Measurements from ENCODE around the gene THBS2.
"Not testable (repeated sequence)": the region's sequence is repeated elsewhere in the genome, so short reads cannot be mapped to it uniquely, and the experiment has no call there.

THBS2 gene

GRCh38 chr6:169186496-169187169, 67.0 kb downstream of the THBS2 start:
- H3K4me3 ChIP-seq (ENCODE audit: low read depth, low read length) = no peak overlapping the region

GRCh38 chr6:169185692-169186485, 67.8 kb downstream of the THBS2 start:
- H3K4me3 ChIP-seq (ENCODE audit: low read depth, low read length) = no peak overlapping the region

GRCh38 chr6:169185011-169185521, 68.6 kb downstream of the THBS2 start:
- H3K4me3 ChIP-seq (ENCODE audit: low read depth, low read length) = no peak overlapping the region

GRCh38 chr6:169184419-169184818, 69.2 kb downstream of the THBS2 start:
- H3K4me3 ChIP-seq (ENCODE audit: low read depth, low read length) = no peak overlapping the region

- H3K4me3 ChIP-seq (ENCODE audit: low read depth, low read length) = no peak overlapping the region
These were observed 70.4 kb downstream of the THBS2 start for GRCh38 chr6:169183233-169183632.

- H3K4me3 ChIP-seq (ENCODE audit: low read depth, low read length) = not testable (repeated sequence)
These were observed 73.8 kb downstream of the THBS2 start for GRCh38 chr6:169179831-169180230.

GRCh38 chr6:169177516-169178166, 76.0 kb downstream of the THBS2 start:
- H3K4me3 ChIP-seq (ENCODE audit: low read depth, low read length) = no peak overlapping the region

- H3K4me3 ChIP-seq (ENCODE audit: low read depth, low read length) = no peak overlapping the region
These were observed 77.2 kb downstream of the THBS2 start for GRCh38 chr6:169176361-169176991.

GRCh38 chr6:169175360-169175887, 78.2 kb downstream of the THBS2 start:
- no peak overlapping the region for H3K4me3 ChIP-seq (ENCODE audit: low read depth, low read length)

- no peak overlapping the region for H3K4me3 ChIP-seq (ENCODE audit: low read depth, low read length)
These were observed 78.9 kb downstream of the THBS2 start for GRCh38 chr6:169174516-169175359.

- H3K4me3 ChIP-seq (ENCODE audit: low read depth, low read length) = no peak overlapping the region
These were observed 79.9 kb downstream of the THBS2 start for GRCh38 chr6:169173532-169174268.

GRCh38 chr6:169172946-169173345, 80.7 kb downstream of the THBS2 start:
- H3K4me3 ChIP-seq (ENCODE audit: low read depth, low read length) = no peak overlapping the region

- no peak overlapping the region for H3K4me3 ChIP-seq (ENCODE audit: low read depth, low read length)
These were observed 81.2 kb downstream of the THBS2 start for GRCh38 chr6:169172456-169172855.

- no peak overlapping the region for H3K4me3 ChIP-seq (ENCODE audit: low read depth, low read length)
These were observed 81.7 kb downstream of the THBS2 start for GRCh38 chr6:169171951-169172350.

- H3K4me3 ChIP-seq (ENCODE audit: low read depth, low read length) = no peak overlapping the region
These were observed 82.6 kb downstream of the THBS2 start for GRCh38 chr6:169171016-169171415.

GRCh38 chr6:169170583-169170955, 83.1 kb downstream of the THBS2 start:
- H3K4me3 ChIP-seq (ENCODE audit: low read depth, low read length) = no peak overlapping the region

- no peak overlapping the region for H3K4me3 ChIP-seq (ENCODE audit: low read depth, low read length)
These were observed 83.6 kb downstream of the THBS2 start for GRCh38 chr6:169169941-169170582.

GRCh38 chr6:169169375-169169774, 84.3 kb downstream of the THBS2 start:
- no peak overlapping the region for H3K4me3 ChIP-seq (ENCODE audit: low read depth, low read length)

GRCh38 chr6:169168706-169169105, 84.9 kb downstream of the THBS2 start:
- H3K4me3 ChIP-seq (ENCODE audit: low read depth, low read length) = no peak overlapping the region

Data from iPS-11a (cell line).